ENCODE data around the gene LPIN2. TPM values are rescaled to one million over a fixed set of nuclear protein-coding genes. Genes with fewer than 3 reads are reported as not detected.

LPIN2 gene
- total RNA-seq, 1 experiment from 2014 or later = 10.7 TPM

GRCh38 chr18:2997846-2998564, 14.9 kb downstream of the LPIN2 start:
- ChIA-PET RAD21 (ENCODE audit: low non-redundant PET in 1 of 2, low total read pairs in 2 of 2, uncharacterized antibody in 2 of 2, unreplicated experiment in 2 of 2) (no interaction called here), POLR2A (no interaction called here), CTCF (interaction anchor here (1.0 kb wide), 1 partner anchor 13 kb away, joined by 4 read pairs; no protein-coding TSS in a partner anchor)
- BruUV-seq (replicated peaks) = no TSS peak
- 0 out of 4 replicates have a peak, but pooled peaks cover 0 to under 1% of the 10 kb centered on the region in 2 experiments for H3K36me3 ChIP-seq (ENCODE audit: control insufficient read depth in 1 of 2, insufficient read depth in 2 of 2, low read length in 2 of 2)
- ATAC-seq = no peak
- no peak for DNase-seq (ENCODE audit: low read depth, low spot score)
- intact Hi-C loops (cut with micrococcal nuclease) = no loop called here
- no peak overlapping the region for H3K4me3 ChIP-seq (replicated peaks in 1 of 2; ENCODE audit: low read depth in 1 of 2, low read length in 2 of 2)
- no peaks in the 10 kb centered on the region for H3K9me3 ChIP-seq (ENCODE audit: control insufficient read depth in 1 of 2, insufficient read depth in 1 of 2, low read depth in 1 of 2, low read length in 2 of 2)
- TF ChIP-seq CBX3 (IDR thresholded peaks at IDR 0.05; ENCODE audit: low read depth) (no peak), YY1 (IDR thresholded peaks at IDR 0.05; ENCODE audit: extremely low read depth, insufficient replicate concordance, low read depth, low read length) (no peak)
- no peak overlapping the region for H2AFZ ChIP-seq (ENCODE audit: low read depth, low read length, poor library complexity, severe bottlenecking)
- no peaks in the 10 kb centered on the region for H3K27me3 ChIP-seq (ENCODE audit: insufficient read depth, low read length)
- H3K9me2 ChIP-seq (ENCODE audit: insufficient read depth) = no peaks in the 10 kb centered on the region
- no peak overlapping the region for H3K27ac ChIP-seq (ENCODE audit: low read depth, low read length)
- H3K9ac ChIP-seq (ENCODE audit: low read length) = no peak overlapping the region
- H3K4me1 ChIP-seq (ENCODE audit: control insufficient read depth in 1 of 2, insufficient read depth in 2 of 2, low read length in 2 of 2) = 0 out of 4 replicates have a peak, but pooled peaks cover 0 to 4% of the 10 kb centered on the region in 2 experiments
- H3K4me2 ChIP-seq (ENCODE audit: low read length) = no peak overlapping the region
- H4K20me1 ChIP-seq (ENCODE audit: insufficient read depth) = no peaks in the 10 kb centered on the region
- peaks cover 15% of the 10 kb centered on the region; the same call in 1 of the 2 replicates for H3K79me2 ChIP-seq (ENCODE audit: insufficient read depth, low read length)

GRCh38 chr18:2997429-2997828, 15.5 kb downstream of the LPIN2 start:
- Histone ChIP-seq H3K4me2 (ENCODE audit: low read length) (no peak overlapping the region), H3K9ac (ENCODE audit: low read length) (no peak overlapping the region), H3K4me1 (ENCODE audit: control insufficient read depth in 1 of 2, insufficient read depth in 2 of 2, low read length in 2 of 2) (0 out of 4 replicates have a peak, but pooled peaks cover 0 to 4% of the 10 kb centered on the region in 2 experiments), H3K27me3 (ENCODE audit: insufficient read depth, low read length) (no peaks in the 10 kb centered on the region), H3K36me3 (ENCODE audit: control insufficient read depth in 1 of 2, insufficient read depth in 2 of 2, low read length in 2 of 2) (no peaks in the 10 kb centered on the region), H3K9me3 (ENCODE audit: control insufficient read depth in 1 of 2, insufficient read depth in 1 of 2, low read depth in 1 of 2, low read length in 2 of 2) (no peaks in the 10 kb centered on the region), H3K79me2 (ENCODE audit: insufficient read depth, low read length) (peaks cover 15% of the 10 kb centered on the region; the same call in 1 of the 2 replicates), H4K20me1 (ENCODE audit: insufficient read depth) (no peaks in the 10 kb centered on the region), H3K9me2 (ENCODE audit: insufficient read depth) (no peaks in the 10 kb centered on the region), H3K4me3 (replicated peaks in 1 of 2; ENCODE audit: low read depth in 1 of 2, low read length in 2 of 2) (no peak overlapping the region), H2AFZ (ENCODE audit: low read depth, low read length, poor library complexity, severe bottlenecking) (no peak overlapping the region), H3K27ac (ENCODE audit: low read depth, low read length) (no peak overlapping the region)
- intact Hi-C loops (cut with micrococcal nuclease) = no loop called here
- ChIA-PET RAD21 (ENCODE audit: low non-redundant PET in 1 of 2, low total read pairs in 2 of 2, uncharacterized antibody in 2 of 2, unreplicated experiment in 2 of 2) (no interaction called here), CTCF (interaction anchor here (1.0 kb wide), 1 partner anchor 12 kb away, joined by 4 read pairs; no protein-coding TSS in a partner anchor), POLR2A (no interaction called here)
- no TSS peak for BruUV-seq (replicated peaks)
- TF ChIP-seq POLR2A (IDR thresholded peaks at IDR 0.05; ENCODE audit: borderline replicate concordance, extremely low read depth, insufficient read depth, insufficient read length) = no peak
- TF ChIP-seq SRF (IDR thresholded peaks at IDR 0.05; ENCODE audit: low read depth) = no peak
- DNase-seq (ENCODE audit: low read depth, low spot score) (no peak), ATAC-seq (no peak)
